Glomerular visceral epithelial cell (primary cell): Measurements from ENCODE around the gene AGMO.

Experiments
- DNase-seq: peaks from one replicate; pipeline ENCODE4 v3.0.0-alpha.2; 2016; ENCODE audit errors: extremely low spot score

The AGMO gene

DNA sequence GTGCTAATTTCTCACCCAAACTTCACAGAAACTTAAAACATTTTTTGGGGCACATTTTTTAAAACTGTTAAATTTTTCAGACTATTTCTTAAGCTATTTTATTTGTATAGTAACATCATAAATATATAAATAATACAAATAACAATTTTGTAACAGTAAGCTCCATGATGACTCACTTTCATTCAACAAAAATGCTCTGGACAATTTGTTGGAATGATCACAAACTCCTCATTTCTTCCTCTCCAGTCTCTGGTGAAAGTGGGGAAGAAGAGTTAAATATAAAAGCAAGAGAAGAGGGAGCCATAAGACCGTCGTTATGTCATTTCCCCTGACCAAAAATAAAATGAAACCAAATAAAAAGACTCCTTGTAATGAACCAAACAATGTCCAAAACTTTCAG lies 162.4 kb downstream of the AGMO start:
- no peak for DNase-seq

DNA sequence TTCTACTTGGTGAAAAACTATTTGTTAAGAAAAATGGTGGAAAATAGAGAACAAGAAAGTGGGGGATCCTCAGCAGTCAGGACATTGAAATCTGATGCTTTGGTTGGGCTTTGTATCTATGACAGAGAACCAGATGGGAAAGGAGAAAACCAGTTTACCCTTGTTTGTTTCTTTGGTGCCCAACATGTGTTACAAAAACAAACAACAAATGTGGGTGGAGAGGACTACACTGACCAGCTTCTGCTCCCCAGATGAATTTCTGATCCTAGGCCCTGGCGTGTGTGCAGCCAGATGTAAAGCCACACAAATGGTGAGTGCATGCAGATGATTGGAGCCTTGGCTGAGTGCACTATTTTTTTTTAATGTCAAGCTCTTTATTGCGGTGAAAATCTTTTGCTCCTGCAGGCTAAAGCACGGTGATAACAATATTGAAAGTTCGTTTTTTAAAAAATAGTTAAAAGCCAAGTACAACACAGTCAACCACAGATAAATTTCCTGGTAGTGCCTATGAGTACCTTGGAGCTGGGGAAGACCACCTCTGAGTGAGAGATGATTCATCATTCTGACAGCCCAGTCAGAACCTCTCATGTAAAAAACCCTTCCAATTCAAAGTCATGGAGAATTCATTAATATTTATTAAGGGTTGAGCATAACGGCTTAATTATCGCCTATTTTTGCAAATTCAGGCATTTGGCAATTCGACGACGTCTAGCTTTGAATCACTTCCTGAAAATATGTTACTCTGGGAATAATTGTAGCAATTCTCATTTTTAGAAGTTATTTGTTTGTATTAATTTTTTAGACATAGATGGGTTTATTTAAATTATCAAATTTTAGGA lies 163.7 kb downstream of the AGMO start:
- no peak for DNase-seq

DNA sequence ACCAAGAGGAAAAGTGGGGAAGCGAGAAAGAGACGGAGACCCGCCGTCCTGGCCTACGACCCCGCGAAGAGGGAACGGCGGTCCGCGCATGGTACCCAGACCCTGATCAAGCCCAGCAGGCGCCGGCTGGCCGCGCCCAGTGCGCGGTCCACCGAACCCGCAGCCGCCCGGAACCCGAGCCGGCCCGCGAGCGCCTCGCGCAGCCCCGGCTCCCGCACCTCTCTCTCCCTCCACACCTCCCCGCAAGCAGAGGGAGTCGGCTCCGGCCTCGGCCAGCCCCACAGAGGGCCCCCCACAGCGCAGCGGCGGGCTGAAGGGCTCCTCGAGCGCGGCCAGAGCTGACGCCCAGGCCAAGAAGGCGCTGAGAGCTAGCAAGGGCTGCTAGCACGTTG lies 164.7 kb downstream of the AGMO start:
- DNase-seq = no peak

DNA sequence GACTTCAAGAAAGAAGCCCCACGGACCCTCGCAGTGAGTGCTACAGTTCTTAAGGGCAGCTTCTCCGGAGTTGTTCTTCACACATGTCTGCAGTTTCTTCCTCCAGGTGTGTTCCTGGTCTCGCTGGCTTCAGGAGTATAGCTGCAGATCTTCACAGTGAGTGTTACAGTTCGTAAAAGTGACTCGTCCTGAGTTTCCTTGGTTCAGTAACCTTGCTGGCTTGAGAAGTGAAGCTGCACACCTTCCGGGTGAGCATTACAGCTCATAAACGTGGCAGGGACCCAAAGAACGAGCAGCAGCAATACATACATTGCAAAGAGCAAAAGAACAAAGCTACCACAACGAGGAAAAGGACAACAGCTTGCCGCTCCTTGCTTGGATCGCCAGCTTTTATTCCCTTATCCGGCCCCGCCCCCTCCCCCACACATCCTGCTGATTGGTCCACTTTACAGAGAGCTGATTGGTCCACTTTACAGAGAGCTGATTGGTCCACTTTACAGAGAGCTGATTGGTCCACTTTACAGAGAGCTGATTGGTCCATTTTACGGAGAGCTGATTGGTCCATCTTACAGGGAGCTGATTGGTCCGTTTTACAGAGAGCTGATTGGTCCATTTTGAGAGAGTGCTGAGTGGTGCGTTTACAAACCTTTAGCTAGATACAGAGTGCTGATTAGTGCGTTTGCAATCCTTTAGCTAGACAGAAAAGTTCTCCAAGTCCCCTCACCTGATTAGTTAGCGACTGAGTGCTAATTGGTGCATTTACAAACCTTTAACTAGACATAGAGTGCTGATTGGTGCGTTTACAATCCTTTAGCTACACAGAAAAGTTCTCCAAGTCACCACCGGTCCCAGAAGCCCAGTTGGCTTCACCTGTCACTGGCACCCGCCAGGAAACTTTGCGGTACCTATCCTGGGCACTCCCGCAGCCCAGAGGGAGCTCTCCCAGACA lies 165.3 kb downstream of the AGMO start:
- no peak for DNase-seq

DNA sequence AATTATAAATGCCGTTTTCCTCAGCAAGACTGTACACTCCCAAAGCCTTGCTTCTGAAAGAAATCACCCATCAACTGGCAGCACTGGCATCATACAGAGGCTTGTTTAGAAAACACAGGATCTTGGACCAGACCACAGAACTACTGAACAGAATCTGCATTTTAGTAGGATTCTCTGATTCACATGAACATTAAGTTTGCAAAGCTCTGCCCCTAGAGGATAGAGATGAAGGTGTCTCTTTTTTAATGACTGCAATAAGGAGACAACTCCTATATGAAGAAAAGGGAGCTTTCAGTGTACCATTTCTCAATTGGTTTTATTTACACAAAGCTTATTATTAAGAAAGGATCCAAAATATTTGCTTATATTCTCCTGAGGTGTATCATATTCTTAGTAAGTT lies 172.7 kb downstream of the AGMO start:
- DNase-seq = no peak

DNA sequence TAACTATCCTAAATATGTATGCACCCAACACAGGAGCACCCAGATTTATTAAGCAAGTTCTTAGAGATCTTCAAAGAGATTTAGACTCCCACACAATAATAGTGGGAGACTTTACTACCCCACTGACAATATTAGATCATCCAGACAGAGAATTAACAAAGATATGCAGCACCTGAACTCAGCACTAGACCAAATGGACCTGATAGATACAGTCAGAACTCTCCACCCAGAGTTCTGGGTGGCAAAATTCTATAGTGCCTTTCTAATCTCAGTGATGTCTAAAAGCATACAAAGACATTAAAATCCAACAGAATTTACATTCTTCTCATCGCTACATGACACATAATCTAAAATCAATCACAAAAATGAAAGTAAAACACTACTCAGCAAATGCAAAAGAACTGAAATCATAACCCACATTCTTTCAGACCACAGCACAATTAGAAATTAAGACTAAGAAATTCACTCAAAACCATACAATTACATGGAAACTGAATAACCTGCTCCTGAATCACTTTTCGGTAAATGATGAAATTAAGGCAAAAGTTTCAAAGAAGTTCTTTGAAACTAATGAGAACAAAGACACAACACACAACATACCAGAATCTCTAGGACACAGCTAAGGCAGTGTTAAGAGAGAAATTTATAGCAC lies 183.2 kb downstream of the AGMO start:
- DNase-seq = no peak

DNA sequence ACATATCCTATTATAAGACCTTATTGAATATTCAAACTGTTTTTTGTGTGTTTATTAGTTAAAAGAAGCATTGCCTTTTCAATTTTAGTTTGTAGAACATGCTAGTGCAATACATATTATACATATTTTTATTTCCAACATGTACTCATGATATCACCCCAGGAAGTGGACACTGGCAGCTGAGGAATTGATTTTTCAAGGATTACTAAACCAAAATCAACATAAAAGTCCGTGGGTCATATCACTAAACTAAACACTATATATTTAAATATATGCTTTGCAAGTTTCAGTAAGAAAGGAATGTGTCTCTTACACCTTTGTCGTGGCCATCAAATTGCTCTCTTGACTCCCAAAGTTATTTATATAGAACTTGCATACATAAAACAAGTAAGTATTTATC lies 185.2 kb downstream of the AGMO start:
- no peak for DNase-seq

DNA sequence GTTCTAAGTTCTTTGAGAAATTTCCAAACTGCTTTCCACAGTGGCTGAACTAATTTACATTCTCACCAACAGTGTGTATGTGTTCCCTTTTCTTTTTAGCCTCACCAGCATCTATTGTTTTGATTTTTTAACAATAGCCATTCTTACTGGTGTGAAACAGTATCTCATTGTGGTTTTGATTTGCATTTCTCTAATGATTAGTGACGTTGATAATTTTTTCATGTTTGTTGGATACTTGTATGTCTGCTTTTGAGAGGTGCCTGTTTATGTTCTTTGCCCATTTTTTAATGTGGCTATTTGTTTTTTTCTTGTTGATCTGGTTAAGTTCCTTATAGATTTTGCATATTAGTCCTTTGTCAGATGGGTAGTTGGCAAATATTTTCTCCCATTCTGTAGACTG lies 191.4 kb downstream of the AGMO start:
- DNase-seq = no peak

DNA sequence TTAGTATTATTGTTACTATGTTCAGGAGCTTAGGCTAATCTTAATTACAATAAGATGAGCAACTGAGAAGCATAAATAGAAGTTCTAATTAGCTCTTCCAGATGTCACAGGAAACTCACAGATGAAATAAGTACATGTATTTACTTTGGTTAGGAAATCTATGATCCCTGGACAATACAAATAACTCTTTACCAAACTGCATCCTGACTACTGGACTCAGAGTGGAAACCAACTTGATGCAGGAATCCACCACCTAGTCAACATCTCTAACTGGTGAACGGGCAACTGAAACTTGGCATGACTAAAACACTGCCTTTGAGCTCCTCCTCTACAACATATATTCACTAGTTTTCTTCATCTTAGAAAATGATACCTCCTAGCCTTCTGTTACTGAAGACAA lies 193.2 kb downstream of the AGMO start:
- DNase-seq = no peak

DNA sequence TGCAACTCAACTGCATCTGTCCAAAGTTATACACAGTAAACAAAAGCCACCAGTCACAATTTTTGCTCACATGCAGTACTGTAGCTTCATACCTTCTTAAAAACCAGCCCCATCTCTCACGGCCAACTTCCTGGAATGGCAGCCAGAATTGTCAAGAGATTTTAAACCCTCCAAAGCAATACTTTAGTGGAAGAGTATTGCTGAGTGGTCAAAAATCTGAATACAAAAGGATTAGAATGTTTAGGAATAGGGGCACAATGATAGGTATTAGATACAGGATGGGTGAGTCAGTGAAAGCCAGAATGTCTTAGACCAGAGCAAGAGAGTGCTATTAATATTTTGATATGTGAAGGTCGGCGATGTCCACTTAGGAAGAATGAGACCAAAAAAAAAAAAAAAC lies 193.9 kb downstream of the AGMO start:
- no peak for DNase-seq

DNA sequence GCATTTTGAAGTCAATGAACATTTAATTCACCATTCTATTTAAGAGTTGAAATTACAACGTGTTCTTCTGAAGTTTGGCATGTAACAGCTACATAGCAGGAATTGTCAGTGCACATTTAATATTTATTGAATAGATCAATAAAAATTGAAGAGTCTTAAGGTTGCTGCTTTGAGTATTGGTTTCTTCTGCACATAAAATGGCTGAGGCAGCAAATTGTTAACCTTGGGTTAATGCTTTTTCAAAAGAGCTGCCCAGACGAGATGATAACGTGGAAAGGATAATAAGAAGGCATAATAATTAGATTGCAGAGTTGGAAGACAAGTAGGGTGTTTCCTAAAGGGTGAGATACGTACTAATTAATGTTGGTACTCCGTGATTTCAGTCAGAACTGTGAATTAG lies 203.7 kb downstream of the AGMO start:
- no peak for DNase-seq

DNA sequence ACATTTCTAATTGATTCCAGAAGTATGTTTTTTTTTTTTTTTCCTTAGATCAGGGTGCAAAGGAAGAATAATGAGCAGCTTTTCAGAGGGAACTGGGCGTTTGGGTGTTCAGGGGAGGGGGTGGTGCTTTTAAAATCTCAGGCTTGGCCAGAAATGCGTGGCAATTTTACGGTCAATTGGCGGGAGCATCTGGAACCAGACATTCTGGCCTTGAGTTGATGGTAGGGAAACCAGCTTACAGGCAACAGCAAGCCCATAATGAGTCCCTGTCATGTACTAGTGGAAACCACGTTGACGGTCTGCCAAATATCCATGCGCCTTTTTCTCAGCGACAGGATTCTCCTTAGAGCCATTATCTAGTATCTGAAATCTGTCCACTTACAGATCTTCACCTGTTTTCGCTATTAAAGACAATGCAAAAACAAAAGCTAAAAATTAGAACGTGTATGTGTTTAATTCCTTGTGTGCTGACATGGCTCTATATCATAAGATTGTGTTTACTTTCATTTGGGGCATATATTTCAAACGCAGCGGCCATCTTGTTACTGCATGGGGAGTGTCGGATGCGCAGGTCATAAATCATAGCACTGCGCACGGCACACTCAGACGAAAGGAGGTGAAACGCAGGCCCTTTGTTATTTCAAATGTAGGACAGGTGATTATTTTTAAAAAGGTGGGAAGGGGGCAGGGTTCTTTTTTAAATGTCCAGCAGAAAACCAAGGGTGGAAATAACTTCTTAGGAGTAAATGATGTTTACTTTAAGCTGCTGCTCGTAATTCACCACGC lies 209.2 kb downstream of the AGMO start:
- no peak for DNase-seq

DNA sequence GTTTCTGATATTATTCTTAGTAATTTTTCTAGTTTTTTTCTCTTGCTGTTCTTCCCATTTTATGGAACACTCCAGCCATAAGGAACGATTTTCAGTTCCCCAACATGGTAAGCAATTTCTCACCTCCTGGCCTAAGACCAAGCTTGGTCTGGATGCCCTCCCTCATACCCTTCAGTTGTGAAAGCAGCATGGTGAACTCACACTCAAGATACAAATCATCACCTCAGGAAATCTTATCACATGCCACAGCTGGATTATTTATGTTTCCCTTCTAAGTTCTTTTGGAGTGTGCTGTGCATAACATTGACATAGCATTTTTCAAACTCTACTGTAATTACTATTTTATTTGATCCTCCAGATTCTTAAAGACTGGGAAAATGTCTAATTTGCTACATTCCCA lies 216.6 kb downstream of the AGMO start:
- DNase-seq = no peak

DNA sequence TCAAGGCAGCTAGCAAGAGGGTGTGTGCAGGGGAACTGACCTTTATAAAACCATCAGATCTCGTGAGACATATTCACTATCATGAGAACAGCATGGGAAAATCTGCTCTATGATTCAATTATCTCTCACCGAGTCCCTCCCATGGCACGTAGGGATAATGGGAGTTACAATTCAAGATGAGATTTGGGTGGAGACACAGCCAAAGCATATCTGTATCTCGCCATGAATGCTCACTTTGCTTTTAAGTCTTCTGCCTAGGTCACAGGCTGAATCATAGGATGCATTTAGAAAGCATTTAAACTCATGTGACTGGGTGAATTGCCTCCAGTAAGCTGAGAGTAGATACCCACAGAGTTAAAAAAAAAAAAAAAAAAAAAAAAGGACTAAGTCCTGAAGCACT lies 220.0 kb downstream of the AGMO start:
- DNase-seq = no peak

DNA sequence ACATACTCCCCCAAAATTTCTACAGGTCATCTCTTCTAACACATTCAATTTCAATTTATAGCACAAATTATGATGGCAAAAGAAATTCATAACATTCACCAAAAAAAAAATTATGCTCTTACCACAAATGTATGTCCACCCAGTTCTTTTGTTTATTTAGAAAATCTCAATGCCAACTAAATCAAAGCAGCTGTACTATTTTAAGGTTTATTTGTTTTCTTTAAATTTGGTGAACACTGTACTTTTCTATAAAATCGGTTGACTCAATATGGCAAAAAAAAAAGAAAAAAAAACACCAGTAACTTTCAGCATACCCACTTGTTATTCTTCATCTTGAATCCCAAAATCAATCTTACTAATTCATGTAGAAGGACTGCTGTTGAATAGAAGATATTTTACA lies 225.7 kb downstream of the AGMO start:
- no peak for DNase-seq

DNA sequence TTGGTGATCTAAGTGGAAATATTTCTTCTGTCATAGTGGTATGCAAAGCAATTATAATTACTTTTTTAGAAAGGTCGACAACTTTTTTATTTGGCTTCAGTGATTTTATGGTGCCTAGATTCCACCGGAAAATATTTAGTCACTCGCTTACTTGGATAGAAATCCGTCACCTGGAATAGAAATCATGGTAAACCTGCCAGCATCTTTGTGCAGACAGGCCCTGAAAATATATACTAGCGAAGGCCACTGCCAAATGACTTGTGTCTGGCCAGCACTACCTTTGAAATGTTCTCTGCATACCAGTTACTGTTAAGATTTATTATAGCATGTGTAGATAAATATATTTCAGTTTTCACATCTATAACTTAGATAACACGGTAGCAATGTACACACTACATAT lies 226.4 kb downstream of the AGMO start:
- no peak for DNase-seq

DNA sequence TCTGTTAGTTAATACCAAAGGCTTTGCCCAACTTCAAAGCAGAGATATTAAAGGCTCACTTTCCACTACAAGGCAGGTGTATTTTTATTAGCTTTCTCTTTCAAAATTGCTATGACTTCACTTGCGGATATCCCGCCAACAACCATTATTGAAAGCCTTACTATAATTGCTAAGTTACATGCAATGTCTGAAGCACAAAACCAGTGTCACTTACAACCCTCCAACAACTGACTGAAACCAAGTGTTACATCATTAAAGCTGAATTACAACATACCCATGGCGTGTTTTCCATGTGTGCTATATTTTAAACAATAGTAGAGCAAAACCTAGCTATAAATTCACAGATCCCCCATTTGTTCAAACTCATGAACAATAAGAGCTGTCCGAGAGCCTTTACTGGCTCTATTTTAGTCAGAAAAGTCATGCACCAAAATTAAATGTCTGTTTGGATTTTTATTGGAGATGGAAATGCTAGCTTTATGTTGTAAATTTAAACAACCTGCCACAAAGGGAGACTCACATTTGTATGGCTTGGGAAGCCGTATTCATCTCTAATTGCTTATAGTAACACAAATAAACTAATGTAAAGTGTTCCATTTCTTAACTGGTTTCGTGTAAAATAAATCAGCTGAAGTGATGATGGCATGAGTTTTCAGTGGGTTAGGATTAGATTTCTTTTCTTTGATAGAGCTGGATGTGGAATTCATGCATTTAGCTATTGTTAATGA lies 227.1 kb downstream of the AGMO start:
- DNase-seq = no peak

DNA sequence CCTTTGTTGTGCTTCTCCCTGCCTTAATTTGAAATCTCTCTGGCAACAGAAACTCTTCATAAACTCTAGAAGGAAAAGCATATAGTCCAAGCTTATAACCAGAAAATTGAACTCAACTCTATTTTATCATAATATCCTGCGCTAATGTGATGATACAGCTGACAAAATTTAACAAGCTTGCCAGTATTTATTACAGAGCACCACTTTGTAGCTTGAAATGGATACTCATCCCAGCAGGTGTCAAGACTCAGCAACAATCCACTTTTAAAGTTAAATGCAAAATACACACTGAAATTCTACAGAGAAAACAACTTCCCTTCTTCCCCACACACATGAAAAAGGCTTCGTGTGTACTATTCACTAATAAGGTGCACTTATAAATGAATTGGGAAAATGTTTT lies 228.9 kb downstream of the AGMO start:
- DNase-seq = no peak

DNA sequence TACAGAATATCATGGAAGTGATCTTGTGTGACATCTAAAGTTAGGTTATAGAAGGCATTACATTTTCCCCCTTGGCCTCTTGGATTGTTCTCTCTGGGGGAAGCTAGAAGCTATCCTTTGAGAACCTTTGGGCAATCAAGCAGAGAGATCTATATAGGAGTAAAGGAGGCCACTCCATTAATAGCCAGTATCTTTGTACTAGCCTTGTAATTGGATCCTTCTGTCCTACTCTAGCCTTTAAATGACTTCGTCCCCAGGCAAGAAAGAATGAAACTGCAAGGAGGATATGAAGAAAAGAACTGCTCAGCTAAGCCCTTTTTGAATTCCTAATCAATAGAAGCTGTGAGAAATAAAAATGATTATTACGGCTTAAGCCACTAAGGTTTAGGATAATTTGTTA lies 230.9 kb downstream of the AGMO start:
- DNase-seq = no peak

DNA sequence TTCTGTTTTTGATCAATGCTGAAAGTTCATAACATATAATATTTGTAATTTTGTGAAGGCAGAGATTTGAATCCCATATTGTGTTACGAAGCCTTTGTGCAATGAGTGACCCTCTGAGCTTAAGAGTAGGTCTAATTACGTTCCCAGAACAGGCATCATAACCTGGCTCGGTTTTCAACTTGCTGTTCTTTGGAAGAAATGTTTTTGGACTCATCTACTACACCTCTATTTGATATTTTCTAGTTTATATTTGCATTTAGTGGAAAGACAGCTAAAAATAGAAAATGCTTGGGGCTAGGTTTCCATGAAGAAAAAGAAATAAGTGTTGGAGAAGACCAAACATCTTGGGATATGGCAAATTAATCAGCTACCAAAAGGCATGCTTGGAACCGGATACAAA lies 234.8 kb downstream of the AGMO start:
- DNase-seq = no peak

DNA sequence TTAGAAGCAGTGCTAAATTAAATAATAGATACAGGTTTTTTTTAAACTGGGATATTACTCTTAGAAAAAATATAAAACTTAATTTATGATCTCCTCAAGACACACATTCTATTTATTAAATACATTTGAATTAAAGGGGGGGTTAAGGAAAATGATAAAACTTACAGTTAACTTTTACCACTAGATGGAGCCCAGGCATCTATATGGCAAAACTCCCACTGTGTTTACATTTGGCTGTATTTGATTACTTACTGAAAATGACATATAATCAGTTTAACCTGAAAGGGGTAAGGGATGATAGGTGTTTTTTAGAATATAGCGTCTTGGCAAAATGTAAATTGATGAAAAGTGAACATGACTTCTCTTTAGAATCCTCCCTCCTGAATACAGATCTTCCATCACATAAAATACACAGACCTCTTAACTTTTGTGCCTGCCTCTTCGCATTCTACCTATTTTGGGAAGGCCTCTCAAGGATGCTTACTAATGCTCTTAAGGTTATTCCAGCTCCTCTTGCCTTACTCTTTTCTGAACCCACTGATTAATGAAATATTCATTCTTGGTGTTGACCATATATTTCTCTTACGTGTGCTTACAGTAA lies 235.7 kb downstream of the AGMO start:
- peak; percentile 14 for DNase-seq
